Astrocyte (in vitro differentiated cells and primary cell): ENCODE measurements around the gene PIAS2.

Experiments used
- CTCF ChIP-seq: IDR thresholded peaks from 2 replicates; pipeline ENCODE4 v1.5.1; 2011; ENCODE audit warnings: low read depth, mild to moderate bottlenecking, inconsistent platforms, low read length, moderate library complexity; ENCODE audit not compliant: insufficient read depth
- EZH2 ChIP-seq: IDR thresholded peaks from 2 replicates; pipeline ENCODE4 v1.6.1; 2012; ENCODE audit warnings: mild to moderate bottlenecking, low read length, inconsistent platforms; ENCODE audit not compliant: insufficient read depth

- no peak for TF ChIP-seq CTCF
- no peak for TF ChIP-seq EZH2
These were observed 59.0 kb downstream of the PIAS2 start for GRCh38 chr18:46858290-46858689.
